Esophagus muscularis mucosa (tissue), 4 donors: ENCODE measurements around the gene MOGAT1. TPM values are rescaled to one million over a fixed set of nuclear protein-coding genes. Genes with fewer than 3 reads are reported as not detected.

ENCODE experiments used
- DNase-seq: peaks from one replicate; pipeline ENCODE4 v3.0.0-alpha.2; 2017; ENCODE audit errors: extremely low spot score
- H3K27ac ChIP-seq, 4 donors: fragments of 200-600 bp; sonication (generic); replicated peaks in 1 of 4; 1 replicate in 3 of 4; 2 replicates in 1 of 4; pipeline ENCODE4 v1.5.1; 2016 to 2019; ENCODE audit warnings: mild to moderate bottlenecking in 1 of 4
- H3K27me3 ChIP-seq, 4 donors: fragments of 200-600 bp; sonication (generic); one replicate each; pipeline versions ENCODE4 v1.5.1 to v1.6.0; 2016 to 2019
- H3K36me3 ChIP-seq, 4 donors: fragments of 200-600 bp; sonication (generic); one replicate each; pipeline ENCODE4 v1.5.1; 2016 to 2019
- H3K4me1 ChIP-seq, 4 donors: fragments of 200-600 bp; sonication (generic); one replicate each; pipeline ENCODE4 v1.5.1; 2016 to 2019
- H3K4me3 ChIP-seq, 4 donors: fragments of 200-600 bp; sonication (generic); 1 replicate in 2 of 4; 2 replicates in 2 of 4; pipeline ENCODE4 v1.5.1; 2016 to 2019; ENCODE audit warnings: mild to moderate bottlenecking in 4 of 4, moderate library complexity in 1 of 4
- H3K9me3 ChIP-seq, 4 donors: fragments of 200-600 bp; sonication (generic); 1 replicate in 3 of 4; 2 replicates in 1 of 4; pipeline ENCODE4 v1.5.1; 2016 to 2019
- CTCF ChIP-seq, 3 experiments: fragments of 200-600 bp in 2 of 3; fragments of 450-650 bp in 1 of 3; sonication (generic) in 2 of 3; IDR thresholded peaks; one replicate each; pipeline ENCODE4 v1.5.1; 2017 to 2019; ENCODE audit warnings: antibody characterized with exemption in 3 of 3, mild to moderate bottlenecking in 2 of 3, moderate library complexity in 1 of 3
- EP300 ChIP-seq: sonication (generic); formaldehyde crosslinking; IDR thresholded peaks from one replicate; pipeline ENCODE4 v1.6.1; 2017; ENCODE audit warnings: antibody characterized with exemption
- POLR2A ChIP-seq: fragments of 450-650 bp; IDR thresholded peaks from one replicate; pipeline ENCODE4 v1.6.1; 2017; ENCODE audit warnings: antibody characterized with exemption, moderate library complexity, mild to moderate bottlenecking, low read depth
- POLR2AphosphoS5 ChIP-seq, 2 donors: sonication (generic); formaldehyde crosslinking; IDR thresholded peaks; one replicate each; pipeline ENCODE4 v1.6.1; 2017; ENCODE audit warnings: antibody characterized with exemption in 2 of 2
- WGBS: methylation state at CpG from one replicate; pipeline ENCODE4 v1.1.5; 2018; 5-methylcytosine and 5-hydroxymethylcytosine counted together
- intact Hi-C: fragments of 100-400 bp; cut with DNase I; formaldehyde crosslinking; loops from one replicate; pipeline ENCODE4 v1.15.1; 2023
- total RNA-seq, 4 donors: library from RNA; depleted of rRNA; stranded (reverse); fragments of >200 nt; gene quantifications; one replicate each; pipeline versions ENCODE4 v1.1.0 to v1.2.1, GENCODE V29; 2016

Gene MOGAT1
- total RNA-seq, 4 donors from 2014 or later = not detected

GRCh38 chr2:222649801-222650200, 21.7 kb upstream of the MOGAT1 start:
- intact Hi-C loops = no loop called here

GRCh38 chr2:222651718-222652418, 19.6 kb upstream of the MOGAT1 start:
- 91% methylated on average over 4 of the region's 4 CpGs for WGBS
- intact Hi-C loops = no loop called here
- no peak for DNase-seq
- no peak overlapping the region for H3K4me3 ChIP-seq
- H3K27me3 ChIP-seq = no peaks in the 10 kb centered on the region
- H3K36me3 ChIP-seq = peaks cover 0 to 17% (median 16%) of the 10 kb centered on the region in 4 donors
- TF ChIP-seq POLR2AphosphoS5 (IDR thresholded peaks at IDR 0.05) (no peak), POLR2A (no peak), CTCF (IDR thresholded peaks at IDR 0.05) (no peak), EP300 (no peak)
- H3K9me3 ChIP-seq = no peaks in the 10 kb centered on the region
- H3K27ac ChIP-seq = no peak overlapping the region
- peaks cover 14 to 41% (median 29%) of the 10 kb centered on the region in 4 donors for H3K4me1 ChIP-seq

More at GRCh38 chr2:222649801-222650200, 21.7 kb upstream of the MOGAT1 start:
- peaks cover 4 to 28% (median 17%) of the 10 kb centered on the region in 4 donors for H3K4me1 ChIP-seq
- no peaks in the 10 kb centered on the region for H3K27me3 ChIP-seq
- no peak for DNase-seq
- no peaks in the 10 kb centered on the region for H3K9me3 ChIP-seq
- no peak overlapping the region for H3K4me3 ChIP-seq
- TF ChIP-seq EP300 = no peak
- no peak for TF ChIP-seq POLR2A
- TF ChIP-seq CTCF (IDR thresholded peaks at IDR 0.05) = no peak
- TF ChIP-seq POLR2AphosphoS5 (IDR thresholded peaks at IDR 0.05) = no peak
- peaks cover 0 to 31% (median 26%) of the 10 kb centered on the region in 4 donors for H3K36me3 ChIP-seq
- no peak overlapping the region for H3K27ac ChIP-seq
- 93% methylated on average over 3 of the region's 3 CpGs for WGBS

- intact Hi-C loops = no loop called here
- peaks cover 15 to 43% (median 31%) of the 10 kb centered on the region in 4 donors for H3K4me1 ChIP-seq
- no peak overlapping the region for H3K4me3 ChIP-seq
- no peak for DNase-seq
- WGBS = 81% methylated on average over 8 of the region's 8 CpGs
- no peak overlapping the region for H3K27ac ChIP-seq
- no peaks in the 10 kb centered on the region for H3K9me3 ChIP-seq
- H3K36me3 ChIP-seq = peaks cover 0 to 9% (median 8%) of the 10 kb centered on the region in 4 donors
- H3K27me3 ChIP-seq = no peaks in the 10 kb centered on the region
- TF ChIP-seq CTCF (IDR thresholded peaks at IDR 0.05) (no peak), POLR2AphosphoS5 (IDR thresholded peaks at IDR 0.05) (no peak), EP300 (no peak), POLR2A (no peak)
Observed at GRCh38 chr2:222652491-222653255, 18.8 kb upstream of the MOGAT1 start.

GRCh38 chr2:222653280-222653679, 18.2 kb upstream of the MOGAT1 start:
- peaks cover 15 to 43% (median 31%) of the 10 kb centered on the region in 4 donors for H3K4me1 ChIP-seq
- intact Hi-C loops = no loop called here
- H3K4me3 ChIP-seq = no peak overlapping the region
- H3K9me3 ChIP-seq = no peaks in the 10 kb centered on the region
- H3K27me3 ChIP-seq = no peaks in the 10 kb centered on the region
- TF ChIP-seq EP300 (no peak), CTCF (IDR thresholded peaks at IDR 0.05) (no peak), POLR2A (no peak), POLR2AphosphoS5 (IDR thresholded peaks at IDR 0.05) (no peak)
- H3K36me3 ChIP-seq = peaks cover 0 to 3% (median 2%) of the 10 kb centered on the region in 4 donors
- H3K27ac ChIP-seq = no peak overlapping the region
- DNase-seq = no peak
